Measurements from ENCODE around the gene CYP4V2.

Gene CYP4V2

DNA sequence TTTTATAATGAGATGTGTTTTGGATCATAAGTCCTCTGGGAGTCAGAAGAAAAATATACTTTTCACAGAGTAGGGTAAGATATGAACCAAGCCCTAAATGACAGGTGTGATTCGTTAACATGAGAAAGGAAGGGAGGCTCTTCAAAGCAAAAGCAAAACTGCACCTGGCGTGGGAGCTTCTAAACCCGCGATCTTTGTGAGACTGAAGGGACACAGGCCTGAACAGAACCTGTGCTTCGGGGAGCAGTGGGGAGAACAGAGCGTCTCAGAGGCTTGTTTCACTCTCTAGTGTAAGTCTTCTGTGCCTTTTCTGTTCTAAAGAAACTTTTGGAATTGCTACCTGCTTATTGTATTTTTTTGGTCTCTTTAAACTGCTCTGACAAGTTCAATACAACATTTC is 30.2 kb upstream of the CYP4V2 start:
- Histone ChIP-seq H3K9ac (ENCODE audit: low read length) (no peak overlapping the region), H3K4me3 (ENCODE audit: low read length) (no peak overlapping the region), H3K9me3 (ENCODE audit: control insufficient read depth, low read length) (no peaks in the 10 kb centered on the region), H3K4me1 (ENCODE audit: control insufficient read depth, insufficient read depth, low read length) (no peaks in the 10 kb centered on the region), H3K36me3 (ENCODE audit: control insufficient read depth, insufficient read depth, low read length) (no peaks in the 10 kb centered on the region), H3K27me3 (ENCODE audit: control insufficient read depth, insufficient read depth, low read length) (no peaks in the 10 kb centered on the region)

DNA sequence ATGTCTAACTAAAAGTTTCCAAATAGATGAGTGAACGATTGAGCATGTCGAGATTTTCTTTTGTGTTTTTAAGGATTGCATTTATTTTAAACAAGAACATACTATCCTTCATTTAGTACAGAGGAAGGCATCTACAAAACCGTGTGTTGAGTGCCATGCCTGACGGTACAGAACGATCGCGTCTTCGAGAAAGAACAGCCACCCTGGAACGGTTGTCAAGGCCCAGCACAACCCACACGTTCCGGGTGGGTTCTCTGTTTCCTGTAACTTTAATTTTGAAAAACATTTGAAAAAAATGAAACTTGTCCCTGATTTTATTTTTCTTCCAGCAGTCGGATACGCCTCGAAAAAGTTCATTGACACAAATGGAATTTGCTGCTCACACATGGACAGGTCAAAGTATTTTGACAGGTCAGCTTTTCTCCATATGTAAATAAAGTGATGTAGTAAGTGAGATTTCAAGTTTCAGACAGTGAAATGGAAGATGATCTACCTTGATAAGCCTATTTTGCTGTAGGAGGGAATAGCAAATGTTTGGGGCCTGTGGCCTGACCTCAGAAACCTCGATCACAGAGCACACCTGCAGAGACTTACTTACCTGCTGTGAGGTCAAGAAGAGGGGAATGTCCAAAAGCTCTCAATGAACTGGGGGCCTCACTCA is 24.4 kb upstream of the CYP4V2 start:
- no peaks in the 10 kb centered on the region for H3K36me3 ChIP-seq (ENCODE audit: control insufficient read depth, insufficient read depth, low read length)
- H3K4me1 ChIP-seq (ENCODE audit: control insufficient read depth, insufficient read depth, low read length), result no peaks in the 10 kb centered on the region
- no peaks in the 10 kb centered on the region for H3K9me3 ChIP-seq (ENCODE audit: control insufficient read depth, low read length)
- H3K4me3 ChIP-seq (ENCODE audit: low read length), result no peak overlapping the region
- H3K27me3 ChIP-seq (ENCODE audit: control insufficient read depth, insufficient read depth, low read length), result no peaks in the 10 kb centered on the region
- no peak overlapping the region for H3K9ac ChIP-seq (ENCODE audit: low read length)

DNA sequence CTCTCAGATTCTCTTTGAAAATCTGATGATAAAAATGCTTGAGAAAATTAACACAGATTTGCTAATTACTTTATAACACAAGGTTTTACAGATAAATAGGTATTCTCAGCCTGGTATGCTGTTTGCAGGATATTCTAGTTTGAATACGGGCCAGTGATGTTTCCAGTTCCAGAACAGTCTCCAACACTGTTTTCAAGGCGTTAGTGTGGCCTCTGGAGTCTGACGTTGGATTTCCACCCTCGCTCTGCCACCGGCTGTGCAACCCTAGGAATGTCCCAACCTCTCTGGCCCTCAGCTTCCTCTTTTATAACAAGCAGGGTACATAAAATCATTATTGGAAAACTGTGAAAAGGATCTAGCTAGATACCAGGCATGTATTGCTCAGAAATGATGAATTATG is 23.8 kb upstream of the CYP4V2 start:
- H3K27me3 ChIP-seq (ENCODE audit: control insufficient read depth, insufficient read depth, low read length), result no peaks in the 10 kb centered on the region
- H3K4me3 ChIP-seq (ENCODE audit: low read length), result no peak overlapping the region
- H3K36me3 ChIP-seq (ENCODE audit: control insufficient read depth, insufficient read depth, low read length), result no peaks in the 10 kb centered on the region
- H3K9me3 ChIP-seq (ENCODE audit: control insufficient read depth, low read length), result no peaks in the 10 kb centered on the region
- no peaks in the 10 kb centered on the region for H3K4me1 ChIP-seq (ENCODE audit: control insufficient read depth, insufficient read depth, low read length)
- H3K9ac ChIP-seq (ENCODE audit: low read length), result no peak overlapping the region

GRCh38 chr4:186168750-186169149 is 22.6 kb upstream of the CYP4V2 start:
- Histone ChIP-seq H3K9ac (ENCODE audit: low read length) (no peak overlapping the region), H3K27me3 (ENCODE audit: control insufficient read depth, insufficient read depth, low read length) (no peaks in the 10 kb centered on the region), H3K9me3 (ENCODE audit: control insufficient read depth, low read length) (no peaks in the 10 kb centered on the region), H3K4me3 (ENCODE audit: low read length) (no peak overlapping the region), H3K4me1 (ENCODE audit: control insufficient read depth, insufficient read depth, low read length) (no peaks in the 10 kb centered on the region), H3K36me3 (ENCODE audit: control insufficient read depth, insufficient read depth, low read length) (no peaks in the 10 kb centered on the region)

DNA sequence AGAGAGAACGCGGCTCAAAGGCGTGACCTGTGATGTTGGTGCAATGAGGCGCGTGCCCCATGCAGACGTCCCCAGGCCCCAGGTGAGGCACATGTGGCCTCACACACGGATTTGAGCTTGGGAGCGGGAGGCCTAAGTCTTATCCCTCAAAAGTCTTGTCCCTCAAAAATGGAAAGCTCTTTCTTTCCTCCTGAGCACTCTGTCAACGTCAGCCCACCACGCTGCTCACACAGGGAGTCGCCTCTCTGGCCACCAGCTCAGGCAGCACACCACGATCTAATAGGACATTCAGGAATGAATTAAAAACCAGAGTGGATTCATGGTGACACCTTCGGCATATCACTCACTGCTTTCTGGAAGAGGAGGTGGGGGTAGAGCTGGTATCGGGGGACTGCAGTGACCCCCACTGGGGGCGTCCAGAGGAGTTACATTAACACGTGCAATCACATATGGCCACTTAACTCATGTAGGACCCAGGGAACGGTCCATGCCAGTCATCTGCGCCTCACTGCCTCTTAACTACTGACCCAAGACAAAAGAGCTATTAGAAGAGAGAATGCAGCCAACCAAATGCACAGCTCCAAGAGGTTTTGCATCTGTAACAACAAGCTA is 21.9 kb upstream of the CYP4V2 start:
- H3K4me3 ChIP-seq (ENCODE audit: low read length), result no peak overlapping the region
- no peaks in the 10 kb centered on the region for H3K4me1 ChIP-seq (ENCODE audit: control insufficient read depth, insufficient read depth, low read length)
- no peaks in the 10 kb centered on the region for H3K36me3 ChIP-seq (ENCODE audit: control insufficient read depth, insufficient read depth, low read length)
- no peak overlapping the region for H3K9ac ChIP-seq (ENCODE audit: low read length)
- H3K27me3 ChIP-seq (ENCODE audit: control insufficient read depth, insufficient read depth, low read length), result no peaks in the 10 kb centered on the region
- no peaks in the 10 kb centered on the region for H3K9me3 ChIP-seq (ENCODE audit: control insufficient read depth, low read length)

- H3K9me3 ChIP-seq (ENCODE audit: control insufficient read depth, low read length), result no peaks in the 10 kb centered on the region
- H3K27me3 ChIP-seq (ENCODE audit: control insufficient read depth, insufficient read depth, low read length), result no peaks in the 10 kb centered on the region
- no peak overlapping the region for H3K9ac ChIP-seq (ENCODE audit: low read length)
- H3K4me3 ChIP-seq (ENCODE audit: low read length), result no peak overlapping the region
- no peaks in the 10 kb centered on the region for H3K36me3 ChIP-seq (ENCODE audit: control insufficient read depth, insufficient read depth, low read length)
- no peaks in the 10 kb centered on the region for H3K4me1 ChIP-seq (ENCODE audit: control insufficient read depth, insufficient read depth, low read length)
Measured at GRCh38 chr4:186169945-186170802, 21.2 kb upstream of the CYP4V2 start.

DNA sequence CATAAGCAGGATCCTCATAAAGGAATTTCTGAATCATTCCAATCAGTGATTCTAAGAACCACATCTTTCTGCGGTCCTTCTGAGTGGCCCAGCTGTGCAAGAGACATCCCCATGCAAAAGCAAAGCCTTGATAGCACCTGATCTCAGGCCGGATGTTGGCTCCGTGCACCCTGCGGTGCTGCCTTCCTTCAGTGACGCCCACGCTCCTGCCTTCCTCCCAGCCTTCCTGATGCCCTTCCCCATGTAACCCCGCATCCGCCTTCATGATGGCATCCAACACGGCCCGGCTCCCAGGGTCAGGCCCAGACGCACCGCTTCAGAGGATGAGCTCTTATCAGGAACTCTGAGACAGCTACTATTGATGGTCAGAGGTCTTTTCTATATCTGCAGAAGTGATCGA is 20.4 kb upstream of the CYP4V2 start:
- no peak overlapping the region for H3K9ac ChIP-seq (ENCODE audit: low read length)
- H3K27me3 ChIP-seq (ENCODE audit: control insufficient read depth, insufficient read depth, low read length), result no peaks in the 10 kb centered on the region
- no peaks in the 10 kb centered on the region for H3K36me3 ChIP-seq (ENCODE audit: control insufficient read depth, insufficient read depth, low read length)
- no peaks in the 10 kb centered on the region for H3K9me3 ChIP-seq (ENCODE audit: control insufficient read depth, low read length)
- no peak overlapping the region for H3K4me3 ChIP-seq (ENCODE audit: low read length)
- no peaks in the 10 kb centered on the region for H3K4me1 ChIP-seq (ENCODE audit: control insufficient read depth, insufficient read depth, low read length)

DNA sequence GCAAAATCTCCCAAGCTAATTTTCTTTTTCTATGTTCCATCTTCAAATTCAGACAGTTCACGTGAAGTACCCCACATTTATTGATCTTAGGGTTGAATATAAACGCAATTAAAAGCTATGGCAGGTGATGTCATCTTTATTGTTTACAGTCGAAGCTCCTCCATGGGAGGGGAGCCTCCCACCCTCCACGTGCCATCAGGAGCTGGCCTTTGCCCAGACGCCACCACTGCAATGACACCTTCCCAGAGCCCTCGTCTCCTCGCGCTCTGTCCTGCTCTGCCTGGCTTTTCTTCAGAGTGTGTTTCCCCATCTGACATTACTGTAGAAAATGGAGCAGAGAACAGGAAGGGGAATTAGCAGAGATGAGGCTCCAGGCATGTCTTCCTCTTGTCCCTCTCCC is 18.8 kb upstream of the CYP4V2 start:
- Histone ChIP-seq H3K4me1 (ENCODE audit: control insufficient read depth, insufficient read depth, low read length) (no peaks in the 10 kb centered on the region), H3K27me3 (ENCODE audit: control insufficient read depth, insufficient read depth, low read length) (no peaks in the 10 kb centered on the region), H3K9ac (ENCODE audit: low read length) (no peak overlapping the region), H3K36me3 (ENCODE audit: control insufficient read depth, insufficient read depth, low read length) (no peaks in the 10 kb centered on the region), H3K9me3 (ENCODE audit: control insufficient read depth, low read length) (no peaks in the 10 kb centered on the region), H3K4me3 (ENCODE audit: low read length) (no peak overlapping the region)

DNA sequence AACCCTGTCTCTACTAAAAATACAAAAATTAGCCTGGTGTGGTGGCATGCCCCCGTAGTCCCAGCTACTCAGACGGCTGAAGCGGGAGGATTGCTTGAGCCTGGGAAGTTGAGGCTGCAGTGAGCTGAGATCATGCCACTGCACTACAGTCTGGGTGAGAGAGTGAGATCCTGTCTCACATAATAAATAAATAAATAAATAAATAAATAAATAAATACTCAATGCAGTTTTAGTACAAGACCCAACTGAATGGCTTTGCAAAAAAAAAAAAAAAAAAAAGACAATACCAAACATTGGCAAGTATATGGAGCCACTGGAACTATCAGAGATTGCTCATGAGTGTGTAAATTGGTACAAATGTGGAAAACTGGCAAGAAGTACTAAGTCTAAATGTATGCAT is 3.3 kb upstream of the CYP4V2 start:
- H3K27me3 ChIP-seq (ENCODE audit: control insufficient read depth, insufficient read depth, low read length), result no peaks in the 10 kb centered on the region
- H3K9me3 ChIP-seq (ENCODE audit: control insufficient read depth, low read length), result no peaks in the 10 kb centered on the region
- no peaks in the 10 kb centered on the region for H3K36me3 ChIP-seq (ENCODE audit: control insufficient read depth, insufficient read depth, low read length)
- peaks cover 10% of the 10 kb centered on the region for H3K4me1 ChIP-seq (ENCODE audit: control insufficient read depth, insufficient read depth, low read length)
- H3K9ac ChIP-seq (ENCODE audit: low read length), result no peak overlapping the region
- no peak overlapping the region for H3K4me3 ChIP-seq (ENCODE audit: low read length)

DNA sequence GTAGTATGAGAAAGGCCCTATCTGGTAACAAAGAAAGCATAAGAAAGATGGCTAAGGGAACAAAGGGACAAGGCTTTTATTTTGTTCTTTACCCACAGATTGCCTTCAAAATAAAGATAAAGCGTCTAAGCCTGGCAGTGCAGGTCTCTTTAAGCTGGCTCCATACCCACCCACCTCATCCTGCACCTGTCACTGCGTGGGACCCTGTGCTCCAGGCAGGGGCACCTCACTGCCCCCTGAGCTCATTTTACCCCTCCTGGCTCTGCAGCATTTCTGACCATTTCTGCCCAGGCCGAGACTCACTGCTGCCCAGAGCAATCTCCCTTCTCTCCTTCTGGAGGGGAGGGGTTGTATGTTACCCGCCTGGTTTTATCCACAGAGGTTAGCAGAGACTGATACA is 1.7 kb upstream of the CYP4V2 start:
- Histone ChIP-seq H3K9me3 (ENCODE audit: control insufficient read depth, low read length) (no peaks in the 10 kb centered on the region), H3K27me3 (ENCODE audit: control insufficient read depth, insufficient read depth, low read length) (no peaks in the 10 kb centered on the region), H3K36me3 (ENCODE audit: control insufficient read depth, insufficient read depth, low read length) (no peaks in the 10 kb centered on the region), H3K4me1 (ENCODE audit: control insufficient read depth, insufficient read depth, low read length) (peaks cover 10% of the 10 kb centered on the region), H3K4me3 (ENCODE audit: low read length) (no peak overlapping the region), H3K9ac (ENCODE audit: low read length) (peak overlapping the region; percentile 93)

GRCh38 chr4:186190581-186191199 is 677 bp upstream of the CYP4V2 start:
- H3K9me3 ChIP-seq (ENCODE audit: control insufficient read depth, low read length), result no peaks in the 10 kb centered on the region
- H3K27me3 ChIP-seq (ENCODE audit: control insufficient read depth, insufficient read depth, low read length), result no peaks in the 10 kb centered on the region
- peak overlapping the region; percentile 93 for H3K9ac ChIP-seq (ENCODE audit: low read length)
- peak overlapping the region; percentile 63 for H3K4me3 ChIP-seq (ENCODE audit: low read length)
- peaks cover 10% of the 10 kb centered on the region for H3K4me1 ChIP-seq (ENCODE audit: control insufficient read depth, insufficient read depth, low read length)
- H3K36me3 ChIP-seq (ENCODE audit: control insufficient read depth, insufficient read depth, low read length), result no peaks in the 10 kb centered on the region

DNA sequence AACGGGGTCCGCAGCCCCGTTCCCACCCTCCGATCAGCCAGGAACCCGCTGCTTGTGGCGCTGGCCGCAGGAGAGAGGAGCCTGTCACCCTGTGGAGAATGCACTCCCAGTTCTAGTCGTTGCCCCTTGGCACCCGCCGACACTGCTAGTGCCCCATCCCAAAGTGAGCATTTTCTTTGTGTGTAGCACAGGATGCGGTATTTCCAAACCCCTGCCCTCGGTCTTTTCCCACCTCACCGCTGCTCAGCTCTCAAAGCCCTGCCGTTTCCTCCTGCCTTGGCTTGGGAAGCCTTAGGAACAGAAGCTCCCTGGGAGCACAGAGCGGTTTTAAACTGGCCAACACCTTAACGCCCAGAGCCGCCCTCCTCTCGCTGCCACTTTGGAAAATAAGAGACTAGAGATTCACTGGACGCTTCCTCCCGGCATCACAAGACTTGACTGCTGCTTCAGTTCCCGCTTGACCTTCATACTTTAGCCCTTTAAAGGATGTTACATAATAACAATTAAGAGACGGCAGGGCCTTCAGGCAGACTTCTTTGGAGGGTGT is 772 bp downstream of the CYP4V2 start:
- Histone ChIP-seq H3K36me3 (ENCODE audit: control insufficient read depth, insufficient read depth, low read length) (no peaks in the 10 kb centered on the region), H3K9me3 (ENCODE audit: control insufficient read depth, low read length) (no peaks in the 10 kb centered on the region), H3K9ac (ENCODE audit: low read length) (peak overlapping the region; percentile 93), H3K27me3 (ENCODE audit: control insufficient read depth, insufficient read depth, low read length) (no peaks in the 10 kb centered on the region), H3K4me3 (ENCODE audit: low read length) (peak overlapping the region; percentile 63), H3K4me1 (ENCODE audit: control insufficient read depth, insufficient read depth, low read length) (peaks cover 10% of the 10 kb centered on the region)

All from mucosa of stomach (tissue), 1 donor.